Measurements from ENCODE around the gene RHOH.

DNA sequence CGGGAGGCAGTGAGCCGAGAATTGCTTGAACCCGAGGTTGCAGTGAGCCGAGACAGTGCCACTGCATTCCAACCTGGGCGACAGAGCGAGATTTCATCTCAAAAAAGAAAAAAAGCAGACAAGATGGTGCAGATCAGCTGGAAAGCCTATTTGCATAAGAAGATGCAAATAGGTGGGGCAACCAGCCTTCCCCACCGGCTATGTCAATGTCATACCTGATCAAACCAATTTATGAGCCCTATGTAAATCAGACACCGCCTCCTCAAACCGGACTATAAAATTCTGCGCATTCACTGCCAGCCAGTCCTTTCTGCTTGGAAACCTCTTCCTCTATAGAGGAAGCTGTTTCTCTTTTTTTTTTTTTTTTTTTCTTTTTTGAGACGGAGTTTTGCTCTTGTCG lies 73.8 kb downstream of the RHOH start:
- TF ChIP-seq EZH2phosphoT487 (IDR thresholded peaks at IDR 0.05) (no peak), EZH2 (IDR thresholded peaks at IDR 0.05) (no peak)
- TF ChIP-seq, protein P1, sequence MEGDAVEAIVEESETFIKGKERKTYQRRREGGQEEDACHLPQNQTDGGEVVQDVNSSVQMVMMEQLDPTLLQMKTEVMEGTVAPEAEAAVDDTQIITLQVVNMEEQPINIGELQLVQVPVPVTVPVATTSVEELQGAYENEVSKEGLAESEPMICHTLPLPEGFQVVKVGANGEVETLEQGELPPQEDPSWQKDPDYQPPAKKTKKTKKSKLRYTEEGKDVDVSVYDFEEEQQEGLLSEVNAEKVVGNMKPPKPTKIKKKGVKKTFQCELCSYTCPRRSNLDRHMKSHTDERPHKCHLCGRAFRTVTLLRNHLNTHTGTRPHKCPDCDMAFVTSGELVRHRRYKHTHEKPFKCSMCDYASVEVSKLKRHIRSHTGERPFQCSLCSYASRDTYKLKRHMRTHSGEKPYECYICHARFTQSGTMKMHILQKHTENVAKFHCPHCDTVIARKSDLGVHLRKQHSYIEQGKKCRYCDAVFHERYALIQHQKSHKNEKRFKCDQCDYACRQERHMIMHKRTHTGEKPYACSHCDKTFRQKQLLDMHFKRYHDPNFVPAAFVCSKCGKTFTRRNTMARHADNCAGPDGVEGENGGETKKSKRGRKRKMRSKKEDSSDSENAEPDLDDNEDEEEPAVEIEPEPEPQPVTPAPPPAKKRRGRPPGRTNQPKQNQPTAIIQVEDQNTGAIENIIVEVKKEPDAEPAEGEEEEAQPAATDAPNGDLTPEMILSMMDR (IDR thresholded peaks at IDR 0.05): no peak
